Testis (tissue), 3 donors: ENCODE measurements around the gene WSB1. TPM values are rescaled to one million over a fixed set of nuclear protein-coding genes. Genes with fewer than 3 reads are reported as not detected.
"Not testable (repeated sequence)": the region's sequence is repeated elsewhere in the genome, so short reads cannot be mapped to it uniquely, and the experiment has no call there.

ENCODE experiments used
- DNase-seq: peaks from one replicate; pipeline ENCODE4 v3.0.0-alpha.2; 2019
- H3K27ac ChIP-seq, 2 donors: fragments of 200-600 bp; sonication (generic); one replicate each; pipeline ENCODE4 v1.5.1; 2019
- H3K27me3 ChIP-seq: fragments of 200-600 bp; sonication (generic); one replicate; pipeline ENCODE4 v1.5.1; 2019
- H3K36me3 ChIP-seq: fragments of 200-600 bp; sonication (generic); one replicate; pipeline ENCODE4 v1.5.1; 2017; ENCODE audit warnings: low read depth; ENCODE audit errors: missing control alignments
- H3K4me1 ChIP-seq: fragments of 200-600 bp; sonication (generic); one replicate; pipeline ENCODE4 v1.5.1; 2019
- H3K4me3 ChIP-seq, 2 donors: fragments of 200-600 bp; sonication (generic); one replicate each; pipeline ENCODE4 v1.5.1; 2017 to 2019
- H3K9me3 ChIP-seq: fragments of 200-600 bp; sonication (generic); one replicate; pipeline ENCODE4 v1.5.1; 2017
- POLR2A ChIP-seq: fragments of 450-650 bp; IDR thresholded peaks from one replicate; pipeline ENCODE4 v1.6.1; 2017; ENCODE audit warnings: antibody characterized with exemption, mild to moderate bottlenecking, moderate library complexity
- WGBS, 2 donors: methylation state at CpG; one replicate each; pipeline ENCODE4 v1.1.5; 2018; 5-methylcytosine and 5-hydroxymethylcytosine counted together
- intact Hi-C: fragments of 100-400 bp; cut with DNase I; formaldehyde crosslinking; loops from one replicate; pipeline ENCODE4 v1.15.1; 2023; ENCODE audit warnings: low total_unique reads
- polyA plus RNA-seq: library from polyadenylated mRNA; stranded (reverse); fragments of 350-450 nt; fragmentation: Illumina TruSeq; extraction: RNeasy Lipid Tissue Mini Kit (QIAGEN cat#74804); gene quantifications from one replicate; pipeline ENCODE4 v1.2.3, GENCODE V29; 2014; ENCODE audit warnings: low read depth, low replicate concordance; ENCODE audit not compliant: insufficient read depth
- total RNA-seq, 2 donors: library from RNA; depleted of rRNA; stranded (reverse); fragments of >200 nt; gene quantifications; one replicate each; pipeline ENCODE4 v1.2.3, GENCODE V29; 2016
- TF ChIP-seq, protein P1 (sequence below), 3 experiments: fragments of 450-650 bp in 2 of 3; fragments of 200-600 bp in 1 of 3; sonication (generic) in 1 of 3; IDR thresholded peaks; one replicate each; pipeline ENCODE4 v1.5.1; 2016 to 2019; ENCODE audit warnings: antibody characterized with exemption in 3 of 3, mild to moderate bottlenecking in 2 of 3, moderate library complexity in 1 of 3

WSB1 gene
- total and polyA plus RNA-seq, 3 donors from 2014 or later = 126 to 189 (median 160) TPM

GRCh38 chr17:27266228-27266627 is 27.7 kb upstream of the WSB1 start:
- WGBS, 2 donors = 82 to 84% methylated on average over 1 of the region's 1 CpG
- intact Hi-C loops = no loop called here
- TF ChIP-seq POLR2A = no peak

DNA sequence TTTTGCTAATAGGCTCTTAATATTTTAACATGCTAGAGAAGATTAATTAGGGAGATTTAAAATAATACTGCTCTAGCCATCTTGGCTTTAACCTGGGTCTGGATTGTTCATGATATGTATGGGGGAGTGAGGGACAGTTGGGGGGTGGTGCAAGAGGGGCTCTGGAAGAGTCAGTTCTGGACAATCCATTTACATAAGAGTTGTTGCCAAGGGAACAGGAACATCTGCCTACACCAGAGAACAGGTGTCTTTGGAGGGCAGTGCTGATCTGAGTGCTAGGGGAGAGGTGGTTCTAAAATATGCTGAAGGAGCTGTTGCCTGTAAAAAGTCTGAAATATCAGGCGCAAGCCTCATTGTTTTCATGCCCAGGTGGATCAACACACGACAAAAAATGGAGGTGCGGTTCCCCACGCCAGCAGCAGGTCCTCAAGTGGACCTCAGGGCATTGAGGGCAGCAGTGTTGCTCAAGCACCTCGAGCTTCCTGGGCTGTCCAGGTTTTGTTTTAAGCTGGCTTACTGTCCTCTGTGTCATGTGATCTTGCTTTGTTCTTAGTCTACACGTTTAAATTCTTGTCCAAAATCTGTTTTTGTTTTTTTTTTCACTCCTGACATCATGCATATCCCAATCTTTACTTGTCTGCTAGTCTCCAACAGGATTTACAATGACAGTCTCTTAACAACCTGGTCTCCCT is 25.4 kb upstream of the WSB1 start:
- Histone ChIP-seq H3K4me3 (no peak overlapping the region), H3K4me1 (no peaks in the 10 kb centered on the region), H3K36me3 (no peaks in the 10 kb centered on the region), H3K9me3 (no peaks in the 10 kb centered on the region), H3K27ac (no peak overlapping the region), H3K27me3 (no peaks in the 10 kb centered on the region)
- intact Hi-C loops = no loop called here
- 77 to 79% methylated on average over 6 of the region's 6 CpGs for WGBS, 2 donors
- TF ChIP-seq POLR2A = no peak
- TF ChIP-seq, protein P1, sequence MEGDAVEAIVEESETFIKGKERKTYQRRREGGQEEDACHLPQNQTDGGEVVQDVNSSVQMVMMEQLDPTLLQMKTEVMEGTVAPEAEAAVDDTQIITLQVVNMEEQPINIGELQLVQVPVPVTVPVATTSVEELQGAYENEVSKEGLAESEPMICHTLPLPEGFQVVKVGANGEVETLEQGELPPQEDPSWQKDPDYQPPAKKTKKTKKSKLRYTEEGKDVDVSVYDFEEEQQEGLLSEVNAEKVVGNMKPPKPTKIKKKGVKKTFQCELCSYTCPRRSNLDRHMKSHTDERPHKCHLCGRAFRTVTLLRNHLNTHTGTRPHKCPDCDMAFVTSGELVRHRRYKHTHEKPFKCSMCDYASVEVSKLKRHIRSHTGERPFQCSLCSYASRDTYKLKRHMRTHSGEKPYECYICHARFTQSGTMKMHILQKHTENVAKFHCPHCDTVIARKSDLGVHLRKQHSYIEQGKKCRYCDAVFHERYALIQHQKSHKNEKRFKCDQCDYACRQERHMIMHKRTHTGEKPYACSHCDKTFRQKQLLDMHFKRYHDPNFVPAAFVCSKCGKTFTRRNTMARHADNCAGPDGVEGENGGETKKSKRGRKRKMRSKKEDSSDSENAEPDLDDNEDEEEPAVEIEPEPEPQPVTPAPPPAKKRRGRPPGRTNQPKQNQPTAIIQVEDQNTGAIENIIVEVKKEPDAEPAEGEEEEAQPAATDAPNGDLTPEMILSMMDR (IDR thresholded peaks at IDR 0.05) = no peak
- no peak for DNase-seq

More at GRCh38 chr17:27266228-27266627, 27.7 kb upstream of the WSB1 start:
- H3K4me3 ChIP-seq = no peak overlapping the region
- H3K27ac ChIP-seq = no peak overlapping the region
- H3K4me1 ChIP-seq = no peaks in the 10 kb centered on the region
- H3K36me3 ChIP-seq = no peaks in the 10 kb centered on the region
- H3K27me3 ChIP-seq = no peaks in the 10 kb centered on the region
- no peak for DNase-seq
- no peaks in the 10 kb centered on the region for H3K9me3 ChIP-seq

- no peaks in the 10 kb centered on the region for H3K36me3 ChIP-seq
- DNase-seq = no peak
- no peak overlapping the region for H3K4me3 ChIP-seq
- H3K9me3 ChIP-seq = no peaks in the 10 kb centered on the region
- intact Hi-C loops = no loop called here
- WGBS, 2 donors = 91 to 92% methylated on average over 1 of the region's 1 CpG
- no peaks in the 10 kb centered on the region for H3K27me3 ChIP-seq
- TF ChIP-seq, protein P1 (IDR thresholded peaks at IDR 0.05) = no peak
- no peaks in the 10 kb centered on the region for H3K4me1 ChIP-seq
- H3K27ac ChIP-seq = no peak overlapping the region
These were observed 24.7 kb upstream of the WSB1 start for GRCh38 chr17:27269201-27269600.

DNA sequence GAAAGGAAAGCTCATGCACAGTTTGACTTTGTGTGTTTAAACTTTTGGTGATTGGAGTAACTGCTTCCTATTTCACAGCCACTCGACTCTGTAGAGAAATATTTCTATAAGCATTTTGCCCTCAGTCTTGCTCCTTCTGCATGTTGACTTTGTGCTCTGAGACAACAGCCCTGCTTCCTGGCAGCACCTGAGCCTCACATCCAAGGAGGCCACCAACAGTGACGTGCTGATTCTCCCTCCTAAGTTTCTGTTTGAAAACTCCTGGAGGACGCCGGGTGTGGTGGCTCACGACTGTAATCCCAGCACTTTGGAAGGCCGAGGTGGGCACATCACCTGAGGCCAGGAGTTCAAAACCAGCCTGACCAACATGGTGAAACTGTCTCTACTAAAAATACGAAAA is 23.9 kb upstream of the WSB1 start:
- Histone ChIP-seq H3K36me3 (no peaks in the 10 kb centered on the region), H3K9me3 (no peaks in the 10 kb centered on the region), H3K27me3 (no peaks in the 10 kb centered on the region), H3K27ac (no peak overlapping the region), H3K4me3 (no peak overlapping the region), H3K4me1 (no peaks in the 10 kb centered on the region)
- 90% methylated on average over 7 of the region's 7 CpGs for WGBS, 2 donors
- TF ChIP-seq, protein P1 (IDR thresholded peaks at IDR 0.05) = no peak
- no peak for TF ChIP-seq POLR2A
- intact Hi-C loops = no loop called here
- DNase-seq = no peak

DNA sequence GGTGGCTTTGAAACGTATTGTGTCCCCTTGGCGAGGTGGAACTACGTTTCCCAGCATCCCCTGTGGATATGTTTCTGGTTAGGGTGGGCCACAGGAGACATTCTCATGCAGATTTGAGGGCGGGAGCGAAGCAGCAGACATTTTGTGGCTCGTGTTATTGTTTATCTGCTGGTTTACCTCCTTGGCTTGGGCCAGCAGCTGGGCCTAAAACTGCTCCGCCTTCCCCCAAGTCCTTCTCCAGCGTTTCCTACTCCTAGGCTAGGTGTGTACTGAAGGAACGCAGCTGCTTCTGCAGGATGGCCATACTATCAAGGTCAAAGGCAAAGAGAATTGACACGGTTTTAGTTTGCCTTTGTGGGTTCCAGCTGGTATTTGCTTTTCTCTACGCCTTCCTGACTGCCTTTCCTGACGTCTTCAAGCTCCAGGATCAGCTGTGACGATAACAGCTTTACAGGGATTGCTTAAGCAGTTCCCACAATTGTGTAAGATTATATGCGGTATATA is 17.2 kb upstream of the WSB1 start:
- 55 to 81% methylated on average over 14 of the region's 14 CpGs for WGBS, 2 donors
- DNase-seq = no peak
- intact Hi-C loops = no loop called here
- Histone ChIP-seq H3K27me3 (no peaks in the 10 kb centered on the region), H3K4me3 (no peak overlapping the region), H3K9me3 (no peaks in the 10 kb centered on the region), H3K4me1 (no peaks in the 10 kb centered on the region), H3K27ac (no peak overlapping the region), H3K36me3 (no peaks in the 10 kb centered on the region)
- TF ChIP-seq, protein P1 (IDR thresholded peaks at IDR 0.05) = no peak
- no peak for TF ChIP-seq POLR2A

DNA sequence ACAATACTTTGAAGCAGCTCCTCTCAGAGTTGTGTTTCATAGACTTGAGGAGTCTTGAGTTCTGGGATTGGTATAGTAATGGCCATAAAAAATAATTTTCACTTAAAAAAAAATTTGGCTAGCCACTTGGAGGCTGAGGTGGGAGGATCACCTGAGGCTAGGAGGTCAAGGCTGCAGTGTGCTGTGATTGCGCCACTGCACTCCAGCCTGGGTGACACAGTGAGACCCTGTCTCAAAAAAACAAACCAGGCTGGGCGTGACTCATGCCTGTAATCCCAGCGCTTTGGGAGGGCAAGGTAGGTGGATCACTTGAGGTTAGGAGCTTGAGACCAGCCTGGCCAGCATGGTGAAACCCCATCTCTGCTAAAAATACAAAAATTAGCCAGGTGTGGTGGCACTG is 14.8 kb upstream of the WSB1 start:
- WGBS, 2 donors = 78 to 82% methylated on average over 3 of the region's 3 CpGs
- intact Hi-C loops, H3K4me1 ChIP-seq, H3K9me3 ChIP-seq, H3K27me3 ChIP-seq, DNase-seq, H3K27ac ChIP-seq, H3K36me3 ChIP-seq, H3K4me3 ChIP-seq: not testable (repeated sequence)
